Brain microvascular endothelial cell (primary cell): ENCODE results near the gene PCYT1A.

Source experiments
- DNase-seq: peaks from one replicate; pipeline ENCODE4 v3.0.0-alpha.2; 2020
- H3K27ac ChIP-seq: fragments of 250-450 bp; sonication (Bioruptor Pico); 2 replicates; pipeline ENCODE4 v1.5.1; 2020; ENCODE audit warnings: mild to moderate bottlenecking, moderate library complexity
- H3K27me3 ChIP-seq: fragments of 250-450 bp; sonication (Bioruptor Pico); replicated peaks from 2 replicates; pipeline ENCODE4 v1.5.1; 2020; ENCODE audit warnings: mild to moderate bottlenecking
- H3K36me3 ChIP-seq: fragments of 250-450 bp; sonication (Bioruptor Pico); replicated peaks from 2 replicates; pipeline ENCODE4 v1.5.1; 2020; ENCODE audit warnings: mild to moderate bottlenecking
- H3K4me3 ChIP-seq: 2 replicates; pipeline ENCODE4 v1.5.1; 2011; ENCODE audit warnings: low read depth, mild to moderate bottlenecking, control low read depth, low read length, moderate library complexity
- CTCF ChIP-seq: IDR thresholded peaks from 2 replicates; pipeline ENCODE4 v1.5.1; 2011; ENCODE audit warnings: low read depth, mild to moderate bottlenecking, moderate library complexity, low read length, control low read depth, inconsistent platforms; ENCODE audit errors: missing control alignments
- in situ Hi-C: cut with HindIII; loops from 2 replicates; pipeline ENCODE4 v1.10.0; 2017; ENCODE audit warnings: low sequenced_read_pairs, low pct_ligation_motif_present

The PCYT1A gene

GRCh38 chr3:196217307-196218154 is 70.0 kb downstream of the PCYT1A start:
- TF ChIP-seq CTCF = no peak
- no peak overlapping the region for H3K27ac ChIP-seq

GRCh38 chr3:196216681-196217211 is 70.8 kb downstream of the PCYT1A start:
- no peaks in the 10 kb centered on the region for H3K36me3 ChIP-seq
- H3K27me3 ChIP-seq = no peaks in the 10 kb centered on the region
- no peak overlapping the region for H3K27ac ChIP-seq
- H3K4me3 ChIP-seq = no peak overlapping the region
- no peak for TF ChIP-seq CTCF
- no peak for DNase-seq
- in situ Hi-C loops = no loop called here

More at GRCh38 chr3:196217307-196218154, 70.0 kb downstream of the PCYT1A start:
- no peaks in the 10 kb centered on the region for H3K36me3 ChIP-seq
- in situ Hi-C loops = no loop called here
- DNase-seq = no peak
- H3K27me3 ChIP-seq = no peaks in the 10 kb centered on the region
- no peak overlapping the region for H3K4me3 ChIP-seq

- in situ Hi-C loops = no loop called here
- no peaks in the 10 kb centered on the region for H3K27me3 ChIP-seq
- TF ChIP-seq CTCF = no peak
- H3K27ac ChIP-seq = no peak within 1 kb of the TSS
- no peak within 1 kb of the TSS for H3K4me3 ChIP-seq
- DNase-seq = no peak
- H3K36me3 ChIP-seq = no peaks in the 10 kb centered on the region
These were observed 71.4 kb downstream of the PCYT1A start, which contains the start of gene SLC51A for GRCh38 chr3:196216089-196216564. TSS of gene SLC51A (plus strand) at chr3:196216534. CDS start at chr3:196216713, 179 bp downstream.

GRCh38 chr3:196215493-196216020 is 72.0 kb downstream of the PCYT1A start:
- Histone ChIP-seq H3K27ac (no peak overlapping the region), H3K27me3 (no peaks in the 10 kb centered on the region), H3K36me3 (no peaks in the 10 kb centered on the region), H3K4me3 (no peak overlapping the region)
- TF ChIP-seq CTCF = no peak
- in situ Hi-C loops = no loop called here
- DNase-seq = no peak

GRCh38 chr3:196214783-196215441 is 72.6 kb downstream of the PCYT1A start:
- Histone ChIP-seq H3K4me3 (no peak overlapping the region), H3K27ac (no peak overlapping the region), H3K27me3 (no peaks in the 10 kb centered on the region), H3K36me3 (no peaks in the 10 kb centered on the region)
- in situ Hi-C loops = no loop called here
- DNase-seq = no peak
- TF ChIP-seq CTCF = no peak
